WTC11 (cell line): ENCODE data around the gene POLR2L.

Experiments
- ATF2 ChIP-seq: sonication (generic); formaldehyde crosslinking; IDR thresholded peaks from 2 replicates; pipeline ENCODE4 v1.8.1; 2022; ENCODE audit warnings: low read depth, missing genetic modification reagents, borderline replicate concordance
- MAX ChIP-seq: sonication (generic); formaldehyde crosslinking; IDR thresholded peaks from 2 replicates; pipeline ENCODE4 v1.8.0; 2022; ENCODE audit warnings: mild to moderate bottlenecking, missing genetic modification reagents
- NFYB ChIP-seq: sonication (generic); formaldehyde crosslinking; conservative IDR thresholded peaks from 2 replicates; pipeline ENCODE4 v1.8.0; 2022; ENCODE audit warnings: low read depth, missing genetic modification reagents
- RORB ChIP-seq: fragments of 250-450 bp; sonication (Bioruptor Pico); IDR thresholded peaks from 2 replicates; pipeline ENCODE4 v1.9.0; 2021; ENCODE audit warnings: mild to moderate bottlenecking
- ZNF121 ChIP-seq: sonication (generic); formaldehyde crosslinking; IDR thresholded peaks from 2 replicates; pipeline ENCODE4 v1.8.0; 2023; ENCODE audit warnings: missing genetic modification reagents
- ZNF232 ChIP-seq: sonication (generic); formaldehyde crosslinking; IDR thresholded peaks from 2 replicates; pipeline ENCODE4 v1.8.0; 2022; ENCODE audit warnings: mild to moderate bottlenecking, missing genetic modification reagents
- ZNF317 ChIP-seq: sonication (generic); formaldehyde crosslinking; IDR thresholded peaks from 2 replicates; pipeline ENCODE4 v1.8.1; 2023; ENCODE audit warnings: low read depth, mild to moderate bottlenecking, moderate library complexity, missing genetic modification reagents, borderline replicate concordance
- TF ChIP-seq, protein P1 (sequence below): fragments of 200-600 bp; IDR thresholded peaks from 2 replicates; pipeline ENCODE4 v1.8.0; 2022; ENCODE audit warnings: antibody characterized with exemption
- TF ChIP-seq, protein P2 (sequence below): sonication (generic); formaldehyde crosslinking; IDR thresholded peaks from 2 replicates; pipeline ENCODE4 v1.8.1; 2023; ENCODE audit warnings: mild to moderate bottlenecking, missing genetic modification reagents
- TF ChIP-seq, protein P3 (sequence below): sonication (generic); formaldehyde crosslinking; conservative IDR thresholded peaks from 2 replicates; pipeline ENCODE4 v1.8.1; 2023; ENCODE audit warnings: mild to moderate bottlenecking, low read depth, missing genetic modification reagents, moderate library complexity
- TF ChIP-seq, protein P4 (sequence below): sonication (generic); formaldehyde crosslinking; conservative IDR thresholded peaks from 2 replicates; pipeline ENCODE4 v1.8.1; 2022; ENCODE audit warnings: mild to moderate bottlenecking, missing genetic modification reagents
- TF ChIP-seq, protein P5 (sequence below): sonication (generic); formaldehyde crosslinking; IDR thresholded peaks from 2 replicates; pipeline ENCODE4 v1.8.0; 2023; ENCODE audit warnings: missing genetic modification reagents

DNA sequence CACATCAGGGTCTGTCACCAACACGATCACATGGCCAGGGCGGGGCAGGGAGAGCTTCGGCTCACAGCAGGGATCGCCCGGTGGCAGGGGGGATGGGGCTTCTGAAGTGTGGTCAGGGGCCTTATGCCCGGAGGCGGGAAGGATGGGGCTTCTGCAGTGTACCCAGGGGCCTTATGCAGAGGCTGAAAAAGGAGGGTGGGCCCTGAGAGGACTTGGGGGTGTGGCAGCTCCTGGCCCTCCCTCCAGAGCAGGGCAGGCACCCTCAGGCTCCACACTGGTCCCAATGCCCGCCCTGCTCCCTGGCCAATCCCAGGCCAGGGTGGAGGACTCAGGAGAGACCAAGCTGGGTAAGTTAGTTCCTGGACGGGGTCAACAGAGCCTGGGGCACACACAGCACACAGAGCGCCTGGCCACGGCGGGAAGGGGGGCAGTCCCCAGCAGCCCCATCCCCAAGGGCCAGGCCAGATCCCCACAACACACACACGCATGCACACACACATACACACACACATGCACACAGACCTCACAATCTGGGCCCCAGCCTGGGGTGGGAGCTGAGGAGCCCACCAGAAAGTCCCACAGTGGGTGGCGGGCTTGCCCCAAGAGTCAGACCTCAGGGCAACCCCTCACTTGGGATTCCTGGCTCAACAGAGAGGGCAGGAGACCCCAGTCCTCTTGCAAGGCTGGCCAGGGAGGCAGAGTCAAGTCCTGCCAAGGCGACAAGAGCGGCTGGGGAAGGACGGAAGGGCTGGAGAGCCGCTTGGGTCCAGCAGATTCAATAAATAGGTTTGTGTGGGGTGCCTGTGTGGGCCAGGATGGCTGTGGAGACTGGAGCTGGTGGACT is 51.4 kb downstream of the POLR2L start:
- TF ChIP-seq, protein P1, sequence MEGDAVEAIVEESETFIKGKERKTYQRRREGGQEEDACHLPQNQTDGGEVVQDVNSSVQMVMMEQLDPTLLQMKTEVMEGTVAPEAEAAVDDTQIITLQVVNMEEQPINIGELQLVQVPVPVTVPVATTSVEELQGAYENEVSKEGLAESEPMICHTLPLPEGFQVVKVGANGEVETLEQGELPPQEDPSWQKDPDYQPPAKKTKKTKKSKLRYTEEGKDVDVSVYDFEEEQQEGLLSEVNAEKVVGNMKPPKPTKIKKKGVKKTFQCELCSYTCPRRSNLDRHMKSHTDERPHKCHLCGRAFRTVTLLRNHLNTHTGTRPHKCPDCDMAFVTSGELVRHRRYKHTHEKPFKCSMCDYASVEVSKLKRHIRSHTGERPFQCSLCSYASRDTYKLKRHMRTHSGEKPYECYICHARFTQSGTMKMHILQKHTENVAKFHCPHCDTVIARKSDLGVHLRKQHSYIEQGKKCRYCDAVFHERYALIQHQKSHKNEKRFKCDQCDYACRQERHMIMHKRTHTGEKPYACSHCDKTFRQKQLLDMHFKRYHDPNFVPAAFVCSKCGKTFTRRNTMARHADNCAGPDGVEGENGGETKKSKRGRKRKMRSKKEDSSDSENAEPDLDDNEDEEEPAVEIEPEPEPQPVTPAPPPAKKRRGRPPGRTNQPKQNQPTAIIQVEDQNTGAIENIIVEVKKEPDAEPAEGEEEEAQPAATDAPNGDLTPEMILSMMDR: no peak
- TF ChIP-seq ZNF121 (no peak), ZNF232 (CRISPR knock-in tag) (no peak), RORB (CRISPR knock-in tag) (no peak), MAX (CRISPR knock-in tag) (0 out of 2 replicates have a peak, but pooled peaks have one; percentile 25), ATF2 (CRISPR knock-in tag) (no peak), ZNF317 (CRISPR knock-in tag) (no peak), NFYB (no peak; the same call in 1 of the 2 replicates)
- TF ChIP-seq, protein P2, sequence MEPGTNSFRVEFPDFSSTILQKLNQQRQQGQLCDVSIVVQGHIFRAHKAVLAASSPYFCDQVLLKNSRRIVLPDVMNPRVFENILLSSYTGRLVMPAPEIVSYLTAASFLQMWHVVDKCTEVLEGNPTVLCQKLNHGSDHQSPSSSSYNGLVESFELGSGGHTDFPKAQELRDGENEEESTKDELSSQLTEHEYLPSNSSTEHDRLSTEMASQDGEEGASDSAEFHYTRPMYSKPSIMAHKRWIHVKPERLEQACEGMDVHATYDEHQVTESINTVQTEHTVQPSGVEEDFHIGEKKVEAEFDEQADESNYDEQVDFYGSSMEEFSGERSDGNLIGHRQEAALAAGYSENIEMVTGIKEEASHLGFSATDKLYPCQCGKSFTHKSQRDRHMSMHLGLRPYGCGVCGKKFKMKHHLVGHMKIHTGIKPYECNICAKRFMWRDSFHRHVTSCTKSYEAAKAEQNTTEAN: no peak
- TF ChIP-seq, protein P3, sequence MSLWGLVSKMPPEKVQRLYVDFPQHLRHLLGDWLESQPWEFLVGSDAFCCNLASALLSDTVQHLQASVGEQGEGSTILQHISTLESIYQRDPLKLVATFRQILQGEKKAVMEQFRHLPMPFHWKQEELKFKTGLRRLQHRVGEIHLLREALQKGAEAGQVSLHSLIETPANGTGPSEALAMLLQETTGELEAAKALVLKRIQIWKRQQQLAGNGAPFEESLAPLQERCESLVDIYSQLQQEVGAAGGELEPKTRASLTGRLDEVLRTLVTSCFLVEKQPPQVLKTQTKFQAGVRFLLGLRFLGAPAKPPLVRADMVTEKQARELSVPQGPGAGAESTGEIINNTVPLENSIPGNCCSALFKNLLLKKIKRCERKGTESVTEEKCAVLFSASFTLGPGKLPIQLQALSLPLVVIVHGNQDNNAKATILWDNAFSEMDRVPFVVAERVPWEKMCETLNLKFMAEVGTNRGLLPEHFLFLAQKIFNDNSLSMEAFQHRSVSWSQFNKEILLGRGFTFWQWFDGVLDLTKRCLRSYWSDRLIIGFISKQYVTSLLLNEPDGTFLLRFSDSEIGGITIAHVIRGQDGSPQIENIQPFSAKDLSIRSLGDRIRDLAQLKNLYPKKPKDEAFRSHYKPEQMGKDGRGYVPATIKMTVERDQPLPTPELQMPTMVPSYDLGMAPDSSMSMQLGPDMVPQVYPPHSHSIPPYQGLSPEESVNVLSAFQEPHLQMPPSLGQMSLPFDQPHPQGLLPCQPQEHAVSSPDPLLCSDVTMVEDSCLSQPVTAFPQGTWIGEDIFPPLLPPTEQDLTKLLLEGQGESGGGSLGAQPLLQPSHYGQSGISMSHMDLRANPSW (CRISPR knock-in tag): no peak
- TF ChIP-seq, protein P4, sequence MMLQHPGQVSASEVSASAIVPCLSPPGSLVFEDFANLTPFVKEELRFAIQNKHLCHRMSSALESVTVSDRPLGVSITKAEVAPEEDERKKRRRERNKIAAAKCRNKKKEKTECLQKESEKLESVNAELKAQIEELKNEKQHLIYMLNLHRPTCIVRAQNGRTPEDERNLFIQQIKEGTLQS (CRISPR knock-in tag): no peak
- TF ChIP-seq, protein P5, sequence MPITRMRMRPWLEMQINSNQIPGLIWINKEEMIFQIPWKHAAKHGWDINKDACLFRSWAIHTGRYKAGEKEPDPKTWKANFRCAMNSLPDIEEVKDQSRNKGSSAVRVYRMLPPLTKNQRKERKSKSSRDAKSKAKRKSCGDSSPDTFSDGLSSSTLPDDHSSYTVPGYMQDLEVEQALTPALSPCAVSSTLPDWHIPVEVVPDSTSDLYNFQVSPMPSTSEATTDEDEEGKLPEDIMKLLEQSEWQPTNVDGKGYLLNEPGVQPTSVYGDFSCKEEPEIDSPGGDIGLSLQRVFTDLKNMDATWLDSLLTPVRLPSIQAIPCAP: no peak
